T-cell (primary cell): ENCODE data around the gene NDUFS5. TPM values are rescaled to one million over a fixed set of nuclear protein-coding genes. Genes with fewer than 3 reads are reported as not detected.
"Not testable (repeated sequence)": the region's sequence is repeated elsewhere in the genome, so short reads cannot be mapped to it uniquely, and the experiment has no call there.

Experiments
- ATAC-seq, 4 experiments: fragments of 200-7000 bp in 3 of 4; fragments of 150-1000 bp in 1 of 4; cut with Tn5 transposase; replicated peaks in 1 of 4; 1 replicate in 3 of 4; 2 replicates in 1 of 4; pipeline ENCODE4 v1.10.0; 2021; ENCODE audit warnings: moderate library complexity in 3 of 4, mild to moderate bottlenecking in 2 of 4, moderate number of reproducible peaks in 1 of 4
- CTCF ChIA-PET, 2 donors: fragments of 300-600 bp; sonication (Branson Sonifier 250); formaldehyde crosslinking; loops; one replicate each; lab custom pipeline; 2022; ENCODE audit warnings: antibody characterized with exemption in 2 of 2; lab: Charles Lee
- POLR2A ChIA-PET, 2 donors: fragments of 300-600 bp; sonication (Branson Sonifier 250); formaldehyde crosslinking; loops; one replicate each; lab custom pipeline; 2022; ENCODE audit warnings: antibody characterized with exemption in 2 of 2; lab: Charles Lee
- DNase-seq, 35 experiments: peaks; one replicate each; pipeline versions ENCODE4 v3.0.0 to v3.0.0-alpha.2; 2013 to 2023
- H3K27ac ChIP-seq: one replicate; pipeline ENCODE4 v1.5.1; 2013; ENCODE audit warnings: low read length
- H3K27me3 ChIP-seq, 2 experiments: replicated peaks in 1 of 2; 1 replicate in 1 of 2; 2 replicates in 1 of 2; pipeline versions ENCODE4 v1.6.1 to v1.7.0; 2013; ENCODE audit warnings: low read length in 1 of 2, mixed read lengths in 1 of 2; ENCODE audit not compliant: control insufficient read depth in 2 of 2, insufficient read depth in 2 of 2; ENCODE audit errors: extremely low read depth in 1 of 2
- H3K36me3 ChIP-seq, 2 donors: 1 replicate in 1 of 2; 2 replicates in 1 of 2; pipeline versions ENCODE4 v1.6.1 to v1.7.0; 2013; ENCODE audit warnings: low read length in 1 of 2; ENCODE audit not compliant: control insufficient read depth in 2 of 2, insufficient read depth in 1 of 2; ENCODE audit errors: extremely low read depth in 1 of 2
- H3K4me1 ChIP-seq, 2 experiments: 1 replicate in 1 of 2; 2 replicates in 1 of 2; pipeline versions ENCODE4 v1.6.1 to v1.7.0; 2013; ENCODE audit warnings: low read length in 2 of 2, mixed read lengths in 1 of 2; ENCODE audit not compliant: insufficient read depth in 2 of 2, control insufficient read depth in 1 of 2; ENCODE audit errors: extremely low read depth in 1 of 2
- H3K4me3 ChIP-seq, 2 donors: 1 replicate in 1 of 2; 2 replicates in 1 of 2; pipeline versions ENCODE4 v1.5.1 to v1.7.0; 2013; ENCODE audit warnings: mild to moderate bottlenecking in 2 of 2, low read length in 1 of 2, moderate library complexity in 1 of 2; ENCODE audit not compliant: control insufficient read depth in 1 of 2; ENCODE audit errors: extremely low read depth in 1 of 2
- H3K9me3 ChIP-seq: 2 replicates; pipeline ENCODE4 v1.7.0; 2013
- H3K27ac Mint-ChIP-seq, 2 donors: one replicate each; pipeline ENCODE4 v1.8.0; 2020 to 2021; ENCODE audit warnings: mild to moderate bottlenecking in 2 of 2, mixed read lengths in 2 of 2
- H3K27me3 Mint-ChIP-seq, 2 donors: one replicate each; pipeline ENCODE4 v1.8.0; 2021 to 2022; ENCODE audit warnings: mixed read lengths in 2 of 2
- H3K36me3 Mint-ChIP-seq: one replicate; pipeline ENCODE4 v1.8.0; 2021; ENCODE audit warnings: mixed read lengths
- H3K4me1 Mint-ChIP-seq, 3 donors: one replicate each; pipeline ENCODE4 v1.8.0; 2020 to 2022; ENCODE audit warnings: mixed read lengths in 3 of 3, mild to moderate bottlenecking in 1 of 3
- H3K4me3 Mint-ChIP-seq, 3 donors: one replicate each; pipeline ENCODE4 v1.8.0; 2020 to 2022; ENCODE audit warnings: mild to moderate bottlenecking in 3 of 3, mixed read lengths in 3 of 3, moderate library complexity in 3 of 3
- H3K9me3 Mint-ChIP-seq, 3 donors: one replicate each; pipeline ENCODE4 v1.8.0; 2020 to 2022; ENCODE audit warnings: mixed read lengths in 3 of 3
- WGBS: methylation state at CpG from one replicate; pipeline ENCODE4 v1.1.5; 2013; ENCODE audit warnings: missing lambda C conversion rate; ENCODE audit not compliant: insufficient coverage; 5-methylcytosine and 5-hydroxymethylcytosine counted together
- total RNA-seq, 35 experiments: library from RNA in 6 of 35; stranded (reverse) in 6 of 35; fragments of 120-200 nt in 1 of 35; gene quantifications; one replicate each; pipeline versions ENCODE4 v1.2.1 to v1.2.4 and lab custom pipeline; 2013 to 2026

NDUFS5 gene
- total RNA-seq, 5 donors from 2014 or later (not counting 1 experiment from before 2014, with no cell fraction given) = 95.3 to 120 (median 101) TPM

- Mint-ChIP-seq H3K36me3 (peaks cover 43% of the 10 kb centered on the region), H3K9me3 (no peaks in the 10 kb centered on the region), H3K4me3 (no peak overlapping the region), H3K4me1 (peaks cover 0 to 17% (median 13%) of the 10 kb centered on the region in 3 donors), H3K27ac (peak overlapping the region; percentile 28 to 36), H3K27me3 (no peaks in the 10 kb centered on the region)
- ChIA-PET POLR2A (interaction anchor here in 1 of 2 donors (0.5 to 0.6 kb wide), 2 partner anchors 446 to 685 kb away, joined by 3 read pairs; partner anchors contain the start of gene HPCAL4), CTCF (interaction anchor here in 1 of 2 donors (0.7 kb wide), 1 partner anchor 9 kb away, joined by 5 read pairs; no protein-coding TSS in a partner anchor)
- H3K9me3 ChIP-seq = no peaks in the 10 kb centered on the region
- no peak for DNase-seq
- H3K36me3 ChIP-seq = peaks cover 11 to 63% of the 10 kb centered on the region in 2 donors
- WGBS = no CpG with 5 or more reads among the region's 2 CpGs
- no peak for ATAC-seq
- no peak overlapping the region for H3K4me3 ChIP-seq
- no peak overlapping the region for H3K27ac ChIP-seq
- H3K27me3 ChIP-seq = no peaks in the 10 kb centered on the region
- no peaks in the 10 kb centered on the region for H3K4me1 ChIP-seq
Measured at GRCh38 chr1:39006287-39006686, 19.9 kb upstream of the NDUFS5 start.

- Histone ChIP-seq H3K27me3 (no peaks in the 10 kb centered on the region), H3K4me3 (no peak overlapping the region), H3K9me3 (no peaks in the 10 kb centered on the region), H3K36me3 (peaks cover 8 to 57% of the 10 kb centered on the region in 2 donors), H3K27ac (peak overlapping the region; percentile 3), H3K4me1 (no peaks in the 10 kb centered on the region)
- DNase-seq (no peak), ATAC-seq (no peak)
- H3K36me3 Mint-ChIP-seq = peaks cover 41% of the 10 kb centered on the region
- peaks cover 0 to 12% (median 9%) of the 10 kb centered on the region in 3 donors for H3K4me1 Mint-ChIP-seq
- WGBS = no CpG with 5 or more reads among the region's 13 CpGs
- H3K9me3 Mint-ChIP-seq = no peaks in the 10 kb centered on the region
- peak overlapping the region; percentile 32 to 48 for H3K27ac Mint-ChIP-seq
- H3K27me3 Mint-ChIP-seq = no peaks in the 10 kb centered on the region
- ChIA-PET POLR2A (interaction anchor here in 1 of 2 donors (0.5 to 0.6 kb wide), 3 partner anchors 447 to 1069 kb away, joined by 3 to 5 read pairs (median 3); partner anchors contain the start of gene HPCAL4), CTCF (interaction anchor here in 1 of 2 donors (0.7 kb wide), 1 partner anchor 9 kb away, joined by 5 read pairs; no protein-coding TSS in a partner anchor)
- no peak overlapping the region for H3K4me3 Mint-ChIP-seq
Measured at GRCh38 chr1:39006726-39007645, 19.2 kb upstream of the NDUFS5 start.

GRCh38 chr1:39014956-39015355, 11.2 kb upstream of the NDUFS5 start:
- POLR2A ChIA-PET, H3K27ac ChIP-seq, ATAC-seq, H3K27ac Mint-ChIP-seq, H3K4me3 ChIP-seq, H3K27me3 Mint-ChIP-seq, CTCF ChIA-PET, H3K4me1 ChIP-seq, H3K9me3 ChIP-seq, H3K36me3 ChIP-seq, H3K27me3 ChIP-seq, DNase-seq, H3K4me3 Mint-ChIP-seq, H3K4me1 Mint-ChIP-seq, H3K9me3 Mint-ChIP-seq, H3K36me3 Mint-ChIP-seq: not testable (repeated sequence)
- 98% methylated on average over 4 of the region's 8 CpGs for WGBS

GRCh38 chr1:39016604-39017171, 9.5 kb upstream of the NDUFS5 start:
- Histone ChIP-seq H3K36me3 (no peaks in the 10 kb centered on the region), H3K4me1 (no peaks in the 10 kb centered on the region), H3K27me3 (no peaks in the 10 kb centered on the region), H3K9me3 (no peaks in the 10 kb centered on the region), H3K27ac (no peak overlapping the region), H3K4me3 (no peak overlapping the region)
- DNase-seq (no peak), ATAC-seq (no peak)
- 80% methylated on average over 3 of the region's 10 CpGs for WGBS
- Mint-ChIP-seq H3K27ac (no peak overlapping the region), H3K4me3 (no peak overlapping the region), H3K9me3 (no peaks in the 10 kb centered on the region), H3K27me3 (no peaks in the 10 kb centered on the region), H3K4me1 (peaks cover 0 to 4% (median 0%) of the 10 kb centered on the region in 3 donors), H3K36me3 (peaks cover 9% of the 10 kb centered on the region)
- ChIA-PET POLR2A (interaction anchor here in 1 of 2 donors (0.6 kb wide), 1 partner anchor 63 kb away, joined by 4 read pairs; no protein-coding TSS in a partner anchor), CTCF (no interaction called here)

- Histone ChIP-seq H3K27ac (no peak overlapping the region), H3K9me3 (no peaks in the 10 kb centered on the region), H3K4me1 (no peaks in the 10 kb centered on the region), H3K27me3 (no peaks in the 10 kb centered on the region), H3K4me3 (no peak overlapping the region), H3K36me3 (no peaks in the 10 kb centered on the region)
- POLR2A ChIA-PET = interaction anchor here in 1 of 2 donors (0.6 kb wide), 1 partner anchor 64 kb away, joined by 4 read pairs; no protein-coding TSS in a partner anchor
- Mint-ChIP-seq H3K27ac (no peak overlapping the region), H3K36me3 (peaks cover 4% of the 10 kb centered on the region), H3K9me3 (no peaks in the 10 kb centered on the region), H3K27me3 (no peaks in the 10 kb centered on the region), H3K4me1 (peaks cover 0 to 4% (median 0%) of the 10 kb centered on the region in 3 donors), H3K4me3 (no peak overlapping the region)
- DNase-seq = no peak
- 88% methylated on average over 5 of the region's 5 CpGs for WGBS
- ATAC-seq = no peak
- CTCF ChIA-PET = no interaction called here
Measured at GRCh38 chr1:39017266-39017665, 8.9 kb upstream of the NDUFS5 start.

- H3K4me1 Mint-ChIP-seq, CTCF ChIA-PET, H3K36me3 ChIP-seq, ATAC-seq, H3K4me3 Mint-ChIP-seq, DNase-seq, H3K27ac Mint-ChIP-seq, H3K9me3 Mint-ChIP-seq, H3K4me3 ChIP-seq, H3K36me3 Mint-ChIP-seq, H3K9me3 ChIP-seq, H3K27me3 Mint-ChIP-seq, H3K27me3 ChIP-seq, POLR2A ChIA-PET, H3K27ac ChIP-seq, H3K4me1 ChIP-seq: not testable (repeated sequence)
- no CpG with 5 or more reads among the region's 1 CpG for WGBS
Measured at GRCh38 chr1:39020494-39020893, 5.7 kb upstream of the NDUFS5 start.
